Type B pancreatic cell (in vitro differentiated cells): Measurements from ENCODE around the gene TP73. TPM values are rescaled to one million over a fixed set of nuclear protein-coding genes. Genes with fewer than 3 reads are reported as not detected.

Experiments used
- DNase-seq: peaks from one replicate; pipeline ENCODE4 v3.0.0; 2021; ENCODE audit warnings: mixed read lengths; ENCODE audit not compliant: unreplicated experiment; ENCODE audit errors: extremely low spot score
- H3K27ac Mint-ChIP-seq: 2 replicates; pipeline ENCODE4 v1.8.0; 2021; ENCODE audit warnings: mild to moderate bottlenecking, mixed read lengths
- H3K27me3 Mint-ChIP-seq: 2 replicates; pipeline ENCODE4 v1.8.0; 2021; ENCODE audit warnings: mixed read lengths
- H3K36me3 Mint-ChIP-seq: 2 replicates; pipeline ENCODE4 v1.8.0; 2021; ENCODE audit warnings: mixed read lengths
- H3K4me1 Mint-ChIP-seq: one replicate; pipeline ENCODE4 v1.8.0; 2021; ENCODE audit warnings: mixed read lengths; ENCODE audit not compliant: unreplicated experiment
- H3K4me3 Mint-ChIP-seq: 2 replicates; pipeline ENCODE4 v1.8.0; 2021; ENCODE audit warnings: mild to moderate bottlenecking, mixed read lengths
- H3K9me3 Mint-ChIP-seq: 2 replicates; pipeline ENCODE4 v1.8.0; 2021; ENCODE audit warnings: mixed read lengths
- CTCF ChIP-seq: fragments of 200-600 bp; sonication (generic); conservative IDR thresholded peaks from 2 replicates; pipeline ENCODE4 v1.5.0; 2021; ENCODE audit warnings: antibody characterized with exemption, mild to moderate bottlenecking
- total RNA-seq: library from RNA; stranded (reverse); gene quantifications from 2 replicates; pipeline ENCODE4 v1.2.1, GENCODE V29; 2021; ENCODE audit warnings: low replicate concordance

TP73 gene
- total RNA-seq, 1 donor from 2014 or later, result 1.6 TPM

GRCh38 chr1:3681231-3681897 is 29.0 kb downstream of the TP73 start:
- peaks cover 3% of the 10 kb centered on the region for H3K4me1 Mint-ChIP-seq
- no peaks in the 10 kb centered on the region for H3K9me3 Mint-ChIP-seq
- H3K36me3 Mint-ChIP-seq, result no peaks in the 10 kb centered on the region
- H3K4me3 Mint-ChIP-seq, result no peak overlapping the region
- DNase-seq, result no peak
- H3K27ac Mint-ChIP-seq, result no peak overlapping the region
- no peak for TF ChIP-seq CTCF
- H3K27me3 Mint-ChIP-seq, result peaks cover 16% of the 10 kb centered on the region

GRCh38 chr1:3681898-3682806 is 29.8 kb downstream of the TP73 start:
- peaks cover 16% of the 10 kb centered on the region for H3K27me3 Mint-ChIP-seq
- no peak for TF ChIP-seq CTCF
- peaks cover 3% of the 10 kb centered on the region for H3K4me1 Mint-ChIP-seq
- no peaks in the 10 kb centered on the region for H3K36me3 Mint-ChIP-seq
- H3K4me3 Mint-ChIP-seq, result no peak overlapping the region
- H3K9me3 Mint-ChIP-seq, result no peaks in the 10 kb centered on the region
- no peak for DNase-seq
- no peak overlapping the region for H3K27ac Mint-ChIP-seq

- no peak for TF ChIP-seq CTCF
- Mint-ChIP-seq H3K27me3 (peaks cover 12% of the 10 kb centered on the region), H3K36me3 (no peaks in the 10 kb centered on the region), H3K4me3 (no peak overlapping the region), H3K27ac (no peak overlapping the region), H3K4me1 (peaks cover 5% of the 10 kb centered on the region), H3K9me3 (no peaks in the 10 kb centered on the region)
- no peak for DNase-seq
Measured at GRCh38 chr1:3683197-3683596, 30.9 kb downstream of the TP73 start.

- Mint-ChIP-seq H3K9me3 (no peaks in the 10 kb centered on the region), H3K36me3 (no peaks in the 10 kb centered on the region), H3K27ac (no peak overlapping the region), H3K4me1 (peaks cover 7% of the 10 kb centered on the region), H3K27me3 (peaks cover 12% of the 10 kb centered on the region), H3K4me3 (no peak overlapping the region)
- no peak for TF ChIP-seq CTCF
- DNase-seq, result no peak
Measured at GRCh38 chr1:3683992-3684391, 31.7 kb downstream of the TP73 start.

GRCh38 chr1:3685222-3685621 is 32.9 kb downstream of the TP73 start:
- Mint-ChIP-seq H3K4me3 (no peak overlapping the region), H3K36me3 (no peaks in the 10 kb centered on the region), H3K27me3 (peaks cover 8% of the 10 kb centered on the region), H3K4me1 (peaks cover 7% of the 10 kb centered on the region), H3K9me3 (no peaks in the 10 kb centered on the region), H3K27ac (no peak overlapping the region)
- TF ChIP-seq CTCF, result no peak
- DNase-seq, result no peak
